ENCODE results near the gene LSM12.
"Not testable (repeated sequence)": the region's sequence is repeated elsewhere in the genome, so short reads cannot be mapped to it uniquely, and the experiment has no call there.

The LSM12 gene

GRCh38 chr17:44075598-44076293 is 9.3 kb upstream of the LSM12 start:
- DNase-seq, result no peak

- no peak for DNase-seq
Measured at GRCh38 chr17:44074911-44075285, 8.4 kb upstream of the LSM12 start.

DNA sequence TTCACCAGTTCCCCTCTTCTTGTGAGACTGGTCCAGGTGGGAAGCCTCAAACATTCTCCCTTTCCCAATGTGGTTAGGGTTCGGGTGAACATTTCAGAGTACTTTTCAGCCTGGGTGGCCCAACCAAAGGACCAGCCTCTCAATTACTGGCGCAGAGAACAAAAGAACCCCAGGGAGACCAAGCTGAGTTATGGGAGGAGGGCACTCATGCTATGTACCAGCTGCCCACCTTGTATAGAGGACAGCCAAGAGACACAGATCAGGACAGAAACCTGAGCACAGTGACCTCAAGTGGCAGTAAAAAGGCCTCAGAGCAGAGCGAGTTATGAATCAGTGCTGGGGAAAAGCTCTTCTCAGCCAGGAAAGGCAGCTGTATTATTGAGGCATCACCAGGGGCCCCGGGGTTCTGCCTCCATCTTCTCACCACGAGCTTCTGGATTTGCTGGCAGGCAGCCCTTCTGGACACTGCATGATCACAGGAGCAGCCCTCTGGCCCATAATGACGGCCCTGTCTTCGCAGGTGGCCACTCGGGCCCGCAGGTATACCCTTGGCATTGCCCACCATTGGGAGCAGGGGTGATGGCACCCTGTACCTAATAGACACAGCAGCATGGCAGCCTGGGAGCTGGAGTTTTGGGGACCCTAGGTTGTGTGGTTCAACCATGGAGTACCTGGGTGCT is 7.9 kb upstream of the LSM12 start:
- DNase-seq, result no peak

DNA sequence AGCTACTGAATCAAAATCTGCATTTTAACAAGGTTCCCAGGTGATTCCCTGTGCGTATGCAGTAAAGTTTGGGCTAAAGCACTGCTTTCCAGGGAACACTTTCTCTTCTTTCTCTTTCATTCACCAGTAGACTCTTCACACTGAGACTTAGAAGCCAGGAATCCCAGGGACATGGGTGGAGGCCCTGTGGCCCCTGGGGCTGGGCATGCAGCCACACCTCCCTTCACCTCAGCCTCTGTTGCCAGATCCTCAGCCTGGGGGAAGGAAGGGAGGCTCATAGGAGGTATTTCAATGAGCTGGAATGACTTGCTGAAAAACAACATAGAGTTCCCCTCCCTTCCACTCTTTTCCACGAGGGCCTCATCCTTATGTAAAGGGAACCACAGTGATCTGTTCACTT is 5.3 kb upstream of the LSM12 start:
- DNase-seq, result no peak

- DNase-seq, result no peak
Measured at GRCh38 chr17:44071198-44071520, 4.7 kb upstream of the LSM12 start.

GRCh38 chr17:44070455-44071197 is 4.2 kb upstream of the LSM12 start, which contains the start of gene G6PC3:
G6PC3 (plus strand) TSS chr17:44070735; CDS start chr17:44070966, 231 bp downstream.
- DNase-seq, result peak; percentile 96

DNA sequence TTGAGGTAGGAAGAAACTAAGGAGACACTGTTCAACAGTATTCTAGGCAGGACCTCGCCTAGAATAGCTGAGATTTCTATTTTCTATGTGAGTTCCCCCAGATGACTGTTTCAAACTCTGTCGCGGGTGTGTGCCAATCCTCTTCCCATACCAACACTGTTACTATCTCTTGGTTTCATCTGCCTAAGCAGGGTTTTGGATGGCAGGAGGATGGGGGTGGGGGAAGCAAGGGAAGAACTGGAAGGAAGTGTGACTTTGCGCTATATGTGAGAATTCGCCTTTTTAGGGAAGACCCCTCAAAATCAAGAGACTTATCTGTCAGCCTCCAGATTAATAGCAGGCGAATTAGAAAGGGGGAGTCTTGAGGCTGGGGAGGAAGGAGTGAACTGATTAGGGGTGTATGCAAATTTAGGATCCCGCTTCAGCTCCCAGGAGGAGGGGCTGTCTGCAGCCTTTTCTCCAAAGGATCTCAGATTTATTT is 3.5 kb upstream of the LSM12 start:
- DNase-seq, result peak; percentile 64

GRCh38 chr17:44067545-44067940 is 1.1 kb upstream of the LSM12 start:
- DNase-seq, result no peak

- no peak for DNase-seq
Measured at GRCh38 chr17:44065668-44066203, 735 bp downstream of the LSM12 start.

DNA sequence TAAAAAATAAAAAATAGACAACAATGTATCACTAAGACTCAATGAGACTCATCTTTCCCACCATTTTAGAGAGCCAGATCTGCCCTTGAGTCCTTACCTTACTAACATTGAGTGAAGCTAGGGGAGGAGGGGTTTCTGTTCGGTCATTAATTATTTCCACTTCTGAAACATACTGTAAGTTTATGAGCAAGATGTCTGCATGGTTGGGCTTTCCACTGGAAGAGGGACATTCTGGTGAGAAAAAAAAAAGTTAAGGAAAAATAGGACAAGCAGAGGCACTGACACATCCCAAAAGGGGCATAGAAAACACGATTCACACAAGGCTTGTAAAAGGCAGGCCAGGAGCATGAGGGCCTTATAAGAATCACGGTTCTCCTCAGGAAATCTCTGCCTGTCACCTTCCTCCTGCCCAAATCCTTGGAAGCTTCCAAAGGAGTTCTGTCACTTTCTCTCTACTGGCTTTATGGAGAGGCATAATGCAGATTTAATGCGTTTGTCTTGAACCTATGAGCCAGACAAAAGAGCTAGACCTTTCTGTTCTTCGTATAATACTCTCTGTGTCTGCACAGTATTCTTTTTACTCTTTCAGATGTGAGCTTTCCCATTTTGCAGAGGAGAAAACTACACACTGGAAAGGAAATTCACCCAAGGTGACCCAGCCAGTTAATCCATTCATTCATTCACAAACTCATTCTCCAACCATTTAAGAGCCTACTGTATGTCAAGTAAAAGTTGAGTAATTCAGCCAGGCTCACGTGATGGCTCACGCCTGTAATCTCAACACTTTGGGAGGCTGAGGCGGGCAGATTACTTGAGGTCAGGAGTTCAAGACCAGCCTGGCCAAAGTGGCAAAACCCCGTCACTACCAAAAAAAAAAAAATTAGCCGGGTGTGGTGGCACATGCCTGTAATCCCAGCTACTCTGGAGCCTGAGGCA is 2.5 kb downstream of the LSM12 start:
- DNase-seq, result no peak

- DNase-seq, result no peak
Measured at GRCh38 chr17:44062871-44063270, 3.6 kb downstream of the LSM12 start.

DNA sequence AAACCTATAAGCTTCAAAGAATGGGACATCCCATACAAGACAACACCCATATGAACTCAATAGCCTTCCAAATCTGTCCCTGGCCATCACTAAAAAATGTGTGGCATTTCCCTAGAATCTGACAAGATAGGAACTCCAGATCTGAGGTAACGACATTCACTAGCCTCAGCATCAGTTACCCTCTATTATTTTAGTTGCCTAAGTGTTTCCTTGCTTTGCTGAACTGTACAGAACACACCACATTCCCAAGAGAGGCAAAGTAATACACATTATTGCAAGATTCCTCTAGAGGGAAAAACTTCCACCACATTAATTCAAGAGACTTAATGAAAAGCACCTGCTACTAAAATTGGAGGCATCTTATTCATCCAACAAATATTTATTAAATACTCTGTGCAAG is 5.0 kb downstream of the LSM12 start:
- no peak for DNase-seq

- DNase-seq, result no peak
Measured at GRCh38 chr17:44059101-44059892, 7.2 kb downstream of the LSM12 start.

- no peak for DNase-seq
Measured at GRCh38 chr17:44053125-44053872, 13.2 kb downstream of the LSM12 start.

DNA sequence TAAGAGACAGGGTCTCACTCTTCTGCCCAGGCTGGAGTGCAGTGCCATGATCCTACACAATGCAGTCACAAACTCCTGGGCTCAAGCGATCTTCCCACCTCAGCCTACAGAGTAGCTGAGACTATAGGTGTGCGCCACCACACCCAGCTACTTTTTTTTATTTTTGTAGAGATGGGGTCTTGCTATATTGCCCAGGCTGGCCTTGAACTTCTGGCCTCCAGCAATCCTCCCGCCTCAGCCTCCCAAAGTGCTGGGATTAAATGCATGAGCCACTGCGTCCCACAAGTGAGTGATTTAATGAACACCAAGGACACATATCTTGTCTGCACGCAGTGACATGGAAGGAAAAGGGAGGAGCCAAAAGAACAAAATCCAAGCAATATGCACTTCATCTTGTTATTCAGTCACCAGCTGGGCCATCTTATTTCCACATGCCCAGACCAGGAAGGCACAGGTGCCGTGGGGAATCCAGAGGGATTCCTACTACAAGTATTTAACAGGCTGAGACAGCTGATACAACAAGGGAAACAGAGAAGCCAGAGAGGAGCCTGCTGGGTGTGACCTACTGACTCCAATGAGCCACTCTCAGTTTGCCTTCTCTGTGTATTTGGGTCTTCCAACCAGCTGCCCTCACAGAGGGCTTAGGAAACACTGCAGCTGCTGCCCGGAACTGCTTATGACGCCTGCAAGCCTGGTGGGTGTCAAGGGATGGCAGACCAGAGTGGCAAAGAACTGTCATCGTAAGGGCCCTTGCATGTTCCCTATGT is 17.0 kb downstream of the LSM12 start:
- DNase-seq, result no peak

GRCh38 chr17:44046893-44047292 is 19.6 kb downstream of the LSM12 start:
- DNase-seq, result not testable (repeated sequence)

DNA sequence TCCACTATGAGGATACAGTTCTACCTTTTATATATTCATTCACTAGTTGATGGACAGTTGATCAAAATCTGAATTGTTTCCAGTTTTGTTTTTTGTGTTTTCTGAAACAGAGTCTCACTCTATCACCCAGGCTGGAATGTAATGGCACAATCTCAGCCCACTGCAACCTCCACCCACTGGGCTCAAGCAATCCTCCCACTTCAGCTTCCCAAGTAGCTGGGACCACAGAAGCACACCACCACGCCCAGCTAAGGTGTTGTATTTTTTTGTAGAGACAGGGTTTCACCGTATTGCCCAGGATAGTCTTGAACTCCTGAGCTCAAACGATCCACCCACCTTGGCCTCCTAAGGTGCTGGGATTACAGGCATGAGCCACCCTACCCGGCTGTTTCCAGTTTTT is 21.0 kb downstream of the LSM12 start:
- no peak for DNase-seq

GRCh38 chr17:44044071-44044470 is 22.4 kb downstream of the LSM12 start:
- no peak for DNase-seq

GRCh38 chr17:44043272-44043696 is 23.2 kb downstream of the LSM12 start:
- no peak for DNase-seq

Data from NCI-H526 treated with DMSO at 0.1 percent for 48 hours (cell line).